ENCODE measurements around the gene SLC4A5. TPM values are rescaled to one million over a fixed set of nuclear protein-coding genes. Genes with fewer than 3 reads are reported as not detected.

SLC4A5 gene
- total and polyA plus RNA-seq, 7 donors = under 0.01 to 12.2 (median 1.8) TPM

DNA sequence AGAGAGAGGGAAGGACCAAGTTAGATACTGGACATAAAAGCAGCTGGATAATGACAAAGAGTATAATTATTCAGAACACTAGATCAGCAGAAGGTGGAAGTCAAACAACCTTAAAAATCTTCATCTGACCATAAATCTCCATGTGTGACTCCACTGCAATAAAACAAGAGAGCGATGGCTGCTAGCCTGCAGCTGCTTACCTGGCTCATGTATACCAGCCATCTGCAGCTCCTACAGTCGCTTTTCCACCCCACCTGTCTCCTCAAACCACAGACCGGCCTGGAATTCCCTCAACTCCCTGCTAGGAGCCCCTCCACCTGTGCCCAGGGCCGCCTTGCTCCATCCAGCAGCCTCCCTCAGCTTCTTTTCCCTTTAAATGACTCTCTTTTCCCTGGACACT lies 64.5 kb downstream of the SLC4A5 start:
- H3K36me3 ChIP-seq = no peaks in the 10 kb centered on the region
- WGBS, 2 donors = 19 to 72% methylated on average over 4 of the region's 4 CpGs
- H3K27me3 ChIP-seq = no peaks in the 10 kb centered on the region
- DNase-seq = no peak
- no peak overlapping the region for H3K4me3 ChIP-seq
- H3K27ac ChIP-seq = no peak overlapping the region
- H3K9me3 ChIP-seq = no peaks in the 10 kb centered on the region
- no peaks in the 10 kb centered on the region for H3K4me1 ChIP-seq
- no peak for TF ChIP-seq EP300 (IDR thresholded peaks at IDR 0.05)
- no peak for TF ChIP-seq CTCF (IDR thresholded peaks at IDR 0.05)
- no peak for TF ChIP-seq POLR2A (IDR thresholded peaks at IDR 0.05)
- TF ChIP-seq POLR2AphosphoS5 (IDR thresholded peaks at IDR 0.05) = no peak
- intact Hi-C loops (cut with DNase I) = no loop called here

GRCh38 chr2:74278176-74278575 lies 65.0 kb downstream of the SLC4A5 start:
- intact Hi-C loops (cut with DNase I) = no loop called here
- H3K36me3 ChIP-seq = no peaks in the 10 kb centered on the region
- 14 to 59% methylated on average over 2 of the region's 2 CpGs for WGBS, 2 donors
- TF ChIP-seq POLR2A (IDR thresholded peaks at IDR 0.05) = no peak
- TF ChIP-seq POLR2AphosphoS5 (IDR thresholded peaks at IDR 0.05) = no peak
- no peak for TF ChIP-seq EP300 (IDR thresholded peaks at IDR 0.05)
- no peak for TF ChIP-seq CTCF (IDR thresholded peaks at IDR 0.05)
- no peak overlapping the region for H3K4me3 ChIP-seq
- H3K4me1 ChIP-seq = no peaks in the 10 kb centered on the region
- H3K27ac ChIP-seq = no peak overlapping the region
- H3K9me3 ChIP-seq = no peaks in the 10 kb centered on the region
- DNase-seq = no peak
- no peaks in the 10 kb centered on the region for H3K27me3 ChIP-seq

DNA sequence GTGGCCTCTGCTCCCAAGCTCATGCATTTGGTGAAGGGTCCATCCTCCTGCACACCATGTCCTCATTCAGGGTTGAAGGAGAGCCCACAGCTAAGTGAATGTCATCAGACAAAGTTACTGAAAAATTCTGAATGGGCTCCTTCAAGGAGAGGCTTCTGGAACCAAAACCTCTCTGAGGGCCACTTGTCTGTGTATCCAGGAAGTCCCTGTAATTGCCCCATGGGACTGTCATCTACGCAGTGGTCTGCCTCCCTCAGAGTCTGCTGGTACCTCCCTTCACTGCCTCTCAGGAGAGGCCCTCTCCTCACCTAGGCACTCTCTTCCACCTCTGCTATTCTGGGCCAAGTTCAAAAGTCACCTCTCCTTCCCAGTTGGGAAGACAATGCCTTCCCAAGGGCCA lies 68.0 kb downstream of the SLC4A5 start:
- Histone ChIP-seq H3K27me3 (no peaks in the 10 kb centered on the region), H3K4me1 (no peaks in the 10 kb centered on the region), H3K36me3 (no peaks in the 10 kb centered on the region), H3K27ac (no peak overlapping the region), H3K4me3 (no peak overlapping the region), H3K9me3 (no peaks in the 10 kb centered on the region)
- TF ChIP-seq POLR2A (IDR thresholded peaks at IDR 0.05) = no peak
- TF ChIP-seq CTCF (IDR thresholded peaks at IDR 0.05) = no peak
- TF ChIP-seq POLR2AphosphoS5 (IDR thresholded peaks at IDR 0.05) = no peak
- no peak for TF ChIP-seq EP300 (IDR thresholded peaks at IDR 0.05)
- no peak for DNase-seq
- 74 to 96% methylated on average over 1 of the region's 1 CpG for WGBS, 2 donors
- intact Hi-C loops (cut with DNase I) = no loop called here

GRCh38 chr2:74269667-74270066 lies 73.5 kb downstream of the SLC4A5 start:
- DNase-seq = no peak
- TF ChIP-seq EP300 (IDR thresholded peaks at IDR 0.05) (no peak), POLR2AphosphoS5 (IDR thresholded peaks at IDR 0.05) (no peak), POLR2A (IDR thresholded peaks at IDR 0.05) (no peak), CTCF (IDR thresholded peaks at IDR 0.05) (no peak)
- WGBS, 2 donors = 93 to 94% methylated on average over 1 of the region's 1 CpG
- Histone ChIP-seq H3K4me1 (no peaks in the 10 kb centered on the region), H3K27ac (no peak overlapping the region), H3K36me3 (peaks cover 0 to 5% (median 2%) of the 10 kb centered on the region in 4 donors), H3K4me3 (no peak overlapping the region), H3K9me3 (no peaks in the 10 kb centered on the region), H3K27me3 (no peaks in the 10 kb centered on the region)
- intact Hi-C loops (cut with DNase I) = no loop called here

- Histone ChIP-seq H3K4me1 (no peaks in the 10 kb centered on the region), H3K27ac (no peak overlapping the region)
- 8 to 21% methylated on average over 4 of the region's 4 CpGs for WGBS, 2 donors
Observed at GRCh38 chr2:74267068-74267467, 76.1 kb downstream of the SLC4A5 start.

More at GRCh38 chr2:74267068-74267467, 76.1 kb downstream of the SLC4A5 start:
- intact Hi-C loops (cut with DNase I) = no loop called here
- DNase-seq = no peak
- no peak overlapping the region for H3K4me3 ChIP-seq
- peaks cover 0 to 5% (median 3%) of the 10 kb centered on the region in 4 donors for H3K36me3 ChIP-seq
- no peaks in the 10 kb centered on the region for H3K27me3 ChIP-seq
- no peak for TF ChIP-seq POLR2A (IDR thresholded peaks at IDR 0.05)
- peak in 1 of 4 experiments; percentile 25 for TF ChIP-seq CTCF (IDR thresholded peaks at IDR 0.05)
- H3K9me3 ChIP-seq = no peaks in the 10 kb centered on the region
